Fibroblast of lung (primary cell): ENCODE results near the gene ATXN2. TPM values are rescaled to one million over a fixed set of nuclear protein-coding genes. Genes with fewer than 3 reads are reported as not detected.

Experiments
- DNase-seq, 2 donors: peaks; one replicate each; pipeline versions ENCODE4 v3.0.0 to v3.0.0-alpha.2; 2010; ENCODE audit warnings: low read depth in 2 of 2
- H2AFZ ChIP-seq: 2 replicates; pipeline ENCODE4 v1.5.1; 2012; ENCODE audit warnings: low read length, control low read depth, inconsistent platforms
- H3K27ac ChIP-seq: 2 replicates; pipeline ENCODE4 v1.5.1; 2011; ENCODE audit warnings: low read length, control low read depth; ENCODE audit not compliant: insufficient read depth
- H3K27me3 ChIP-seq: 2 replicates; pipeline ENCODE4 v1.5.1; 2011; ENCODE audit warnings: mild to moderate bottlenecking, low read length; ENCODE audit not compliant: control insufficient read depth, insufficient read depth
- H3K36me3 ChIP-seq: 2 replicates; pipeline ENCODE4 v1.5.1; 2011; ENCODE audit warnings: low read length; ENCODE audit not compliant: control insufficient read depth, insufficient read depth
- H3K4me1 ChIP-seq: 2 replicates; pipeline ENCODE4 v1.5.1; 2011; ENCODE audit warnings: low read length; ENCODE audit not compliant: control insufficient read depth, insufficient read depth; ENCODE audit errors: extremely low read depth
- H3K4me2 ChIP-seq: 2 replicates; pipeline ENCODE4 v1.5.1; 2011; ENCODE audit warnings: low read length, control low read depth; ENCODE audit not compliant: insufficient read depth; ENCODE audit errors: extremely low read depth
- H3K4me3 ChIP-seq, 4 experiments: fragments of 200-600 bp in 1 of 4; sonication (generic) in 1 of 4; replicated peaks in 1 of 4; 2 replicates each; pipeline ENCODE4 v1.5.1; 2011 to 2016; ENCODE audit warnings: low read length in 4 of 4, low read depth in 3 of 4, mild to moderate bottlenecking in 3 of 4, control low read depth in 2 of 4, inconsistent platforms in 1 of 4, mixed read lengths in 1 of 4; ENCODE audit not compliant: insufficient read depth in 1 of 4; ENCODE audit errors: control extremely low read depth in 1 of 4
- H3K79me2 ChIP-seq: 2 replicates; pipeline ENCODE4 v1.5.1; 2012; ENCODE audit warnings: mild to moderate bottlenecking, low read length, inconsistent platforms; ENCODE audit not compliant: control insufficient read depth, insufficient read depth
- H3K9ac ChIP-seq: 2 replicates; pipeline ENCODE4 v1.5.1; 2011; ENCODE audit warnings: mild to moderate bottlenecking, low read length, control low read depth; ENCODE audit not compliant: insufficient read depth
- H3K9me3 ChIP-seq: 2 replicates; pipeline ENCODE4 v1.5.1; 2012; ENCODE audit warnings: low read depth, low read length; ENCODE audit not compliant: control insufficient read depth, insufficient read depth
- H4K20me1 ChIP-seq: 2 replicates; pipeline ENCODE4 v1.5.1; 2011; ENCODE audit warnings: low read length; ENCODE audit not compliant: control insufficient read depth, insufficient read depth; ENCODE audit errors: extremely low read depth
- CTCF ChIP-seq, 2 donors: IDR thresholded peaks in 1 of 2; conservative IDR thresholded peaks in 1 of 2; 1 replicate in 1 of 2; 2 replicates in 1 of 2; pipeline ENCODE4 v1.5.1; 2011 to 2012; ENCODE audit warnings: low read length in 2 of 2, control low read depth in 1 of 2, inconsistent platforms in 1 of 2, low read depth in 1 of 2, mild to moderate bottlenecking in 1 of 2
- EZH2 ChIP-seq: IDR thresholded peaks from 2 replicates; pipeline ENCODE4 v1.5.1; 2012; ENCODE audit warnings: low read length, control low read depth, mild to moderate bottlenecking; ENCODE audit errors: missing control alignments
- polyA plus RNA-seq, 2 donors: library from polyadenylated mRNA; depleted of rRNA in 1 of 2; stranded (reverse) in 1 of 2; unstranded in 1 of 2; fragments of >200 nt; gene quantifications; 2 replicates each; pipeline ENCODE4 v1.2.1, GENCODE V29; 2011 to 2012; ENCODE audit warnings: missing spikeins in 1 of 2
- total RNA-seq: library from RNA; depleted of rRNA; stranded (reverse); fragments of >200 nt; gene quantifications from 2 replicates; pipeline ENCODE4 v1.2.1, GENCODE V29; 2014

ATXN2 gene
- total and polyA plus RNA-seq, 2 donors (not counting 1 experiment from before 2014, with no cell fraction given): 25.9 to 31.2 TPM

- H3K4me2 ChIP-seq: no peak overlapping the region
- H3K9ac ChIP-seq: no peak overlapping the region
- H3K4me3 ChIP-seq: no peak overlapping the region
- peaks cover 17% of the 10 kb centered on the region for H3K4me1 ChIP-seq
- H3K79me2 ChIP-seq: peaks cover 90% of the 10 kb centered on the region
- H3K9me3 ChIP-seq: no peaks in the 10 kb centered on the region
- H3K27ac ChIP-seq: no peak overlapping the region
- peaks cover 8% of the 10 kb centered on the region for H3K36me3 ChIP-seq
- H4K20me1 ChIP-seq: no peaks in the 10 kb centered on the region
- no peak overlapping the region for H2AFZ ChIP-seq
- DNase-seq: no peak
- TF ChIP-seq EZH2: no peak
- no peaks in the 10 kb centered on the region for H3K27me3 ChIP-seq
Measured at GRCh38 chr12:111417290-111417689, 181.8 kb downstream of the ATXN2 start.

- H3K27ac ChIP-seq: no peak overlapping the region
- TF ChIP-seq EZH2: no peak
- H3K4me1 ChIP-seq: peaks cover 32% of the 10 kb centered on the region
- no peak overlapping the region for H3K9ac ChIP-seq
- no peak for DNase-seq
- H3K79me2 ChIP-seq: peaks cover 90% of the 10 kb centered on the region
- H3K9me3 ChIP-seq: no peaks in the 10 kb centered on the region
- H3K4me2 ChIP-seq: no peak overlapping the region
- H4K20me1 ChIP-seq: no peaks in the 10 kb centered on the region
- no peak overlapping the region for H3K4me3 ChIP-seq
- H2AFZ ChIP-seq: no peak overlapping the region
- peaks cover 5% of the 10 kb centered on the region for H3K36me3 ChIP-seq
- no peaks in the 10 kb centered on the region for H3K27me3 ChIP-seq
Measured at GRCh38 chr12:111414711-111415252, 184.3 kb downstream of the ATXN2 start.

GRCh38 chr12:111413442-111414086 is 185.6 kb downstream of the ATXN2 start:
- Histone ChIP-seq H4K20me1 (no peaks in the 10 kb centered on the region), H3K79me2 (peaks cover 91% of the 10 kb centered on the region), H3K27ac (peak overlapping the region; percentile 55), H3K9me3 (no peaks in the 10 kb centered on the region), H3K4me1 (peaks cover 44% of the 10 kb centered on the region), H3K9ac (no peak overlapping the region), H3K4me2 (no peak overlapping the region), H3K4me3 (no peak overlapping the region), H3K36me3 (peaks cover 1% of the 10 kb centered on the region), H2AFZ (no peak overlapping the region), H3K27me3 (no peaks in the 10 kb centered on the region)
- no peak for TF ChIP-seq CTCF (conservative IDR thresholded peaks at IDR 0.05 in 1 of 2, IDR thresholded peaks at IDR 0.05 in 1 of 2; ENCODE audit: low read depth in 1 of 2, low read length in 2 of 2)
- TF ChIP-seq EZH2: no peak
- DNase-seq: peak; percentile 62 to 78

GRCh38 chr12:111412830-111413441 is 186.2 kb downstream of the ATXN2 start:
- H4K20me1 ChIP-seq: no peaks in the 10 kb centered on the region
- no peaks in the 10 kb centered on the region for H3K9me3 ChIP-seq

More at GRCh38 chr12:111412830-111413441, 186.2 kb downstream of the ATXN2 start:
- peak overlapping the region; percentile 55 for H3K27ac ChIP-seq
- TF ChIP-seq CTCF (conservative IDR thresholded peaks at IDR 0.05 in 1 of 2, IDR thresholded peaks at IDR 0.05 in 1 of 2; ENCODE audit: low read depth in 1 of 2, low read length in 2 of 2) (no peak), EZH2 (no peak)
- H3K4me1 ChIP-seq: peaks cover 49% of the 10 kb centered on the region
- H3K4me3 ChIP-seq: no peak overlapping the region
- H2AFZ ChIP-seq: no peak overlapping the region
- H3K9ac ChIP-seq: no peak overlapping the region
- no peak overlapping the region for H3K4me2 ChIP-seq
- H3K27me3 ChIP-seq: no peaks in the 10 kb centered on the region
- peaks cover 92% of the 10 kb centered on the region for H3K79me2 ChIP-seq
- DNase-seq: no peak
- no peaks in the 10 kb centered on the region for H3K36me3 ChIP-seq
